Measurements from ENCODE around the gene ABCC5. TPM values are rescaled to one million over a fixed set of nuclear protein-coding genes. Genes with fewer than 3 reads are reported as not detected.
A peak's percentile ranks its signal among the peaks of the same experiment; 100 is the strongest.
"Not testable (repeated sequence)": the region's sequence is repeated elsewhere in the genome, so short reads cannot be mapped to it uniquely, and the experiment has no call there.

ABCC5 gene
- total RNA-seq, 1 experiment from 2014 or later, result 11.1 TPM

DNA sequence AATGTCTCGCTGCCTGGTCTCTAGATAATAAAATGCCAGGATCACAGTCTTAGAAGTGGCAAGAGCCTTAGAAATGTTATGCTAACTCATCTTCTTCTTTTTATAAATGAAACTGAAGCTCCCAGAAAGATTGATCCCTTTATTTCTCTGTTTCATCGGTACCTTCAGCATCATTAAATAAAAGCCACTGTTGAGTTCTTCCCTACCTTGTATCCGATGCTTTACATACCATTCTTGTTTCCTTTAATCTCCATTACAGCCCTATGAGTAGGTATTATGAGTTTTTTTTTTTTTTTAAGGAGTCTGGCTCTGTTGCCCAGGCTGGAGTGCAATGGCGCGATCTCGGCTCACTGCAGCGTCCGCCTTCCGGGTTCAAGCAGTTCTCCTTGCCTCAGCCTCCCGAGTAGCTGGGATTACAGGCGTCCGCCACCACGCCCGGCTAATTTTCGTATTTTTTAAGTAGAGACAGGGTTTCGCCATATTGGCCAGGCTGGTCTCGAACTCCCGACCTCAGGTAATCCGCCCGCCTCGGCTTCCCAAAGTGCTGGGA is 815 bp upstream of the ABCC5 start:
- no peak for DNase-seq (ENCODE audit: low read depth)
- in situ Hi-C loops (cut with HindIII; ENCODE audit: low pct_unique_long_range_greater_than_20kb, low sequenced_read_pairs), result no loop called here

GRCh38 chr3:184016811-184017671 is 643 bp downstream of the ABCC5 start:
- in situ Hi-C loops (cut with HindIII; ENCODE audit: low pct_unique_long_range_greater_than_20kb, low sequenced_read_pairs), result no loop called here

GRCh38 chr3:184016169-184016570 is 1.5 kb downstream of the ABCC5 start:
- in situ Hi-C loops (cut with HindIII; ENCODE audit: low pct_unique_long_range_greater_than_20kb, low sequenced_read_pairs), result no loop called here
- DNase-seq (ENCODE audit: low read depth), result no peak

More at GRCh38 chr3:184016811-184017671, 643 bp downstream of the ABCC5 start:
- DNase-seq (ENCODE audit: low read depth), result peak; percentile 71

- in situ Hi-C loops (cut with HindIII; ENCODE audit: low pct_unique_long_range_greater_than_20kb, low sequenced_read_pairs), result no loop called here
- no peak for DNase-seq (ENCODE audit: low read depth)
These were observed 2.2 kb downstream of the ABCC5 start for GRCh38 chr3:184015381-184016019.

GRCh38 chr3:184011937-184012889 is 5.5 kb downstream of the ABCC5 start:
- DNase-seq (ENCODE audit: low read depth), result no peak
- in situ Hi-C loops (cut with HindIII; ENCODE audit: low pct_unique_long_range_greater_than_20kb, low sequenced_read_pairs), result no loop called here

- DNase-seq (ENCODE audit: low read depth), result no peak
- in situ Hi-C loops (cut with HindIII; ENCODE audit: low pct_unique_long_range_greater_than_20kb, low sequenced_read_pairs), result no loop called here
These were observed 6.3 kb downstream of the ABCC5 start for GRCh38 chr3:184011230-184011876.

DNA sequence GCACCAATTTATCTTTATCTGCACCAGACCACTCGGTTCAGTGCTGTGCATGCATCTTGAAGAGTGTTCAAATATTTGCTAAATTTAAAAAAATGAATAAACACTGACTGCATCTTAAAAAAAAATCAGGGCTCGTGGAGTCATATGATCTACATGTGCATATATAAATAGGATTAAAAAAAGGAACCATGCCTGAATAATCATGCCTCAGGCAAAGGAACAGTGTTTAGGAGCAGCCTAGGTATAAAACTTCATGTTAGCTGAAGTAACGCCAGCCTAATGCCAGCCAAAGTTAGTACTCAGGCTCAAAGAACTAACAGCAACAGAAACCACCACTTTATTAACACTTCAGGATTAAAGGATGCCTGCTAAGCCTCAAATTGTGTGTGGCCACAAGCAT is 9.5 kb downstream of the ABCC5 start:
- no peak for DNase-seq (ENCODE audit: low read depth)
- in situ Hi-C loops (cut with HindIII; ENCODE audit: low pct_unique_long_range_greater_than_20kb, low sequenced_read_pairs), result no loop called here

- in situ Hi-C loops (cut with HindIII; ENCODE audit: low pct_unique_long_range_greater_than_20kb, low sequenced_read_pairs); DNase-seq (ENCODE audit: low read depth): not testable (repeated sequence)
These were observed 10.4 kb downstream of the ABCC5 start for GRCh38 chr3:184007143-184007813.

- in situ Hi-C loops (cut with HindIII; ENCODE audit: low pct_unique_long_range_greater_than_20kb, low sequenced_read_pairs), result no loop called here
These were observed 11.7 kb downstream of the ABCC5 start for GRCh38 chr3:184005941-184006507.

DNA sequence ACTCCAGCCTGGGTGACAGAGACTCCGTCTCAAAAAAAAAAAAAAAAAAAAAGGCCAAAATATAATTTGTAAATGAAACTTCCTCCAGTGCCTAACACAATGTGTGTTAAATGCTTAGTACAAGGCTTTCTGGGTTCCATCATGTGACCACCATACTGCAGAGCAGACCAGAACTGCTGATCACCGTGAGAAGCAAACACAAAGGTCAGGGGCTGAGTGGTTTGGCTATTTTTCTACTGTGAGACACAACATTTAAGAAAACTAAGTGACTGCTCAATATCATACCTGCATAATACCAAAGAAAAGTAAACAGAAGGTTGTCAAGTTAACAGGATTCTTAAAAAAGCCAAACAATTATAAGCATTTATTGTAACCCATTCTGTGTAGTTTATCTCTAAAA is 13.2 kb downstream of the ABCC5 start:
- in situ Hi-C loops (cut with HindIII; ENCODE audit: low pct_unique_long_range_greater_than_20kb, low sequenced_read_pairs), result no loop called here
- DNase-seq (ENCODE audit: low read depth), result no peak

More at GRCh38 chr3:184005941-184006507, 11.7 kb downstream of the ABCC5 start:
- peak; percentile 94 for DNase-seq (ENCODE audit: low read depth)

- DNase-seq (ENCODE audit: low read depth), result no peak
- in situ Hi-C loops (cut with HindIII; ENCODE audit: low pct_unique_long_range_greater_than_20kb, low sequenced_read_pairs), result no loop called here
These were observed 14.3 kb downstream of the ABCC5 start for GRCh38 chr3:184003187-184003967.

GRCh38 chr3:184002469-184002868 is 15.2 kb downstream of the ABCC5 start:
- no peak for DNase-seq (ENCODE audit: low read depth)
- in situ Hi-C loops (cut with HindIII; ENCODE audit: low pct_unique_long_range_greater_than_20kb, low sequenced_read_pairs), result no loop called here

DNA sequence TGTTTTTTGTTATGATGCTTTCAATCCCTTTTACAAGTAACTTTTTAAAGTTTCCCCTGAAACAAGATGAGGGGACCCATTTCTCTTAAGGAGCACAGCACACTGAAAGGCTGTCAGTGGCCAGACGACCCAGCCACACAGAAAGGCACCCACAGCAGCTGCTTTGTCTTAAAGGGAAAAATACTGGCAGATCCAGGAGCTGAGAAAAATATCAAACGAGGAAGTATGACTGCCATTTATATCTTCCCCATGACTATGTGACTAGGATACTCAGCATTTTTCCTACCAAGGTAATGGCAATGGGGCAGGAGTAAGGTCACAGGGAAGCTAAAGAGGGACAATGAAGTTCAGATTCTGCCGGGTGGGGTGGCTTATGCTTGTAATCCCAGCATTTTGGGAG is 15.9 kb downstream of the ABCC5 start:
- in situ Hi-C loops (cut with HindIII; ENCODE audit: low pct_unique_long_range_greater_than_20kb, low sequenced_read_pairs), result no loop called here
- DNase-seq (ENCODE audit: low read depth), result no peak

DNA sequence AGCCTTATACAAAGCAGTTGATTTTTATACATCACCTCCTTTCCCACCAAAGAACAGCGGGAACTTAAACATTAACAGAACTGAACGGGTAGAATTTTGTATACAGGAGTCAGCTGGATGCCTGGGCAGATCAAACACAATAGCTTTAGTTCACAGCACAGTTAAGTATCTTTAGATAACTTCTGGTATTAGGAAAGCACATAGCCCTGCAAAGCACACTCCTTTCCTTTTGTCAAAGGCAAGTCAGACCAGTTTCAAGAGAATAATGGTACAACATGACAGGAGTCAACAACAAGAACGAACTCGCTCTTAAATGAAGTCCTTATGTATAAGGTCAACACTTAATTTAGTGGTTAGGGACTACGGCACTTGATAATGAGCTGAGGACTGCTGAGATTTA is 26.3 kb downstream of the ABCC5 start:
- no peak for DNase-seq (ENCODE audit: low read depth)
- in situ Hi-C loops (cut with HindIII; ENCODE audit: low pct_unique_long_range_greater_than_20kb, low sequenced_read_pairs), result no loop called here

GRCh38 chr3:183988216-183988790 is 29.4 kb downstream of the ABCC5 start:
- in situ Hi-C loops (cut with HindIII; ENCODE audit: low pct_unique_long_range_greater_than_20kb, low sequenced_read_pairs), result no loop called here
- DNase-seq (ENCODE audit: low read depth), result no peak

DNA sequence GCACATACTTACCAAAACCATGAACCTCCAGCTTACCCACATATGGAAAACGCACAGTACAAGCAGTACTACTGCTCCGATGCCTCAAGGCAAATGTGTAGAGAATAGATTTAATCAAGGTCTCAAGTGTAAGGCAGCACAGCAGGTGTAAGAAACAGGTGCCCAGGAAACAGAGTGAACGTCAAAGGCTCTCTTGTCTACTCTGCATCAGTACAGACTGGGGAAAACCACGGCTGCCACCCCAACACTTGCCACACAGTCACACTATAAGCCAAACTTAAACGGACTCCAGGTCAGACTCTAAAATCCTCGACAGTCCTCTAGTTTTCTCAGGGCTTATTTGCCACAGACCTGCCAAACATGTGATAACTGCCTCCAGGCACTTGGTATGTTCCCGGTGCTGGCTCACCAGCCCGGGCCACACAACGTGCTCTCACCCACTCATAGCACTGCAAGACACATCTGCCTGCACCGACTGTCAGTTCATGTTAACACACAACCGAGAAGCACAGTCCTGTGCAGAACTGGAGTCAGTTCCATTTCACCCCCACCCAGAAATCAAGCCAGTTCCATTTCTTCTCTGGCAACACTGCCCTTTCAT is 30.6 kb downstream of the ABCC5 start:
- no peak for DNase-seq (ENCODE audit: low read depth)
- in situ Hi-C loops (cut with HindIII; ENCODE audit: low pct_unique_long_range_greater_than_20kb, low sequenced_read_pairs), result no loop called here
